GM19025 (cell line): ENCODE data around the gene ART3.

Source experiments
- ATAC-seq: cut with Tn5 transposase; IDR thresholded peaks from one replicate; pipeline ENCODE4 v1.9.1; 2021; ENCODE audit warnings: mild to moderate bottlenecking, low read depth, moderate library complexity; ENCODE audit not compliant: unreplicated experiment

The ART3 gene

DNA sequence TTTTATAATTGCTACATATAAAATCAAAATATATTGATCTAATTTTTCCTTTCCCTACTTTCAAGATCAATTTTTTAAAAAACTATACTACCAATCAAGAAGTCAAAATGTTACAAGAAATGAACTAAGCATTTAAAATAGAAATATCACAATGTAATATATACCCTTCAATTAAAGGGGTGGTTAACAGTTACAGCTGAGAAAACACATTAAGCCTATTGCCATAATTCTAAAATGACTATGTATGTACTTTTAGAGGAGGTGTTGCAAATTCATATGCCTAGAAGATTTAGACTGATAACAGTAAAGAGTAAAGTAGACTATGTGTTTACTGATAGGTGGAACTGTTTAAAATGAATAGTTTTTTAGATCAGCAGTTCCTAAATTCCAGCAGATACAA lies 70.0 kb downstream of the ART3 start:
- ATAC-seq, result no peak

DNA sequence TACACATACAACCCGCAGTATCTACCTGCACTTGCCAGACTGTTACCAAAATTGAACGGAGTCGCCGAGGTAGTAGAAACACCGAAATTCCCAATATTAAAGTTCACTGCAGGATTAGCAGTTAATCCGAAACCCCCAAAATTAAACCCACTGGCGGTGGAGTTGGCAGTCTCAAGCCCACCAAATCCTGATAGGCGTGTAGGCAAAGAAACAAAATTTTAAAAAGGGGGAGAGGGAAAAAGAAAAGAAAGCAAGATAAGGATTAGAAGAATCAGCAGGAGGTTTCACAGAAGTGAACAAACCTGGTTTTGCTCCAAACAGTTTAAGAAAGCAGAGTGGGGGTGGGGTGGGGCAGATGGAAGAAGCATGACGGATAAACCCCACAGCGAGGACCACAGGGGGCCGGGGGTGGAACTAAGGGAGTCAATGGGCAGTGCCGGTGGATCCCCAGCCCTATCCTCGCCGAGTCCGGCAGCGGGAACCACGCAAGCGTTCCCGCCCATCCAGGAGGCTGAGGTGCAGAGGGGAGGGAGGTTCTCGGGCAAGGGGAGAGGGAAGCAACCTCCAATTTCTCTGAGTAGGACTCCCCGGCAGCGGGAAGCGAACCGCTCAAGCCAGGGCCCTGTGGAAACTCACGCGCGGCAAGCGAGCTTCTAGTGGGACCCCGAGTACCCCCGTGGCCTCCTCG lies 73.1 kb downstream of the ART3 start:
- ATAC-seq, result peak; percentile 12

DNA sequence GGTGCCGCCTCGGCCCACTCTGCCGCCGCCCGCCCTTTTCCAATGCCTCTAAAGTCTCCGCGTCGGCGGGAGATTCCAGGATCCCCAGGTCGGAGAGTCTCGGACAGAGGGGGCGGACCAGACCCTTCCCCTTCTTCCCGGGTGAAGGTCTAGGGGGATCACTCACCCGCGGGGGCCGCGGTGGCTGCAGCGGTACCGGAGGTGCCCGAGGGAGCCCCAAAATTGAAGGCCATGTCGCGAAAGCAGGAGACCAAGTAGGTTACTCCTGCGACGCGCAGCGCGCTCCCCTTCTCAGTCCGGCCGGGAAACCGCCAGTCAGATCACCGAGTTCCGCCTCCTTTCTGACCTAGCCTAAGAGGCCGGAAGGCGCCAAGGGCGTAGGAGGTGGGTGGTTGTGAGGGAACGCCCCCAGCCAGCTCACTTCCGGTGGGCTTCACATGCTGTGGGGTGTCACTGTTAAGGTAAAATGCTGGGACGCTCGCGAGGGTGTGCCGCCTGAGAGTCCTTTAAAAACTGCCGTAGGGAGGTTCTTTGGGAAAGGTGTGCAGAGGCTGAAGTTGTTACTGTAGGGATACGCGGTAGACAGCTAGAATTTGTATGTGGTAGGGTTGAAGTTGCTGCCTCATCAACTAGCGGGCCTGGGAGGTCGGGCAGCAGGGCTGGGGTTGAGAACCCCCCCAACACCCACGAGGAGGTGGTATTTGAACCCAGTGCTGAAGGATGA lies 73.8 kb downstream of the ART3 start, which contains the start of gene NUP54:
NUP54 (minus strand) TSS at position 256 of the 724 bp plus-strand sequence; CDS start at position 233, 23 bp downstream.
- ATAC-seq, result peak; percentile 99

DNA sequence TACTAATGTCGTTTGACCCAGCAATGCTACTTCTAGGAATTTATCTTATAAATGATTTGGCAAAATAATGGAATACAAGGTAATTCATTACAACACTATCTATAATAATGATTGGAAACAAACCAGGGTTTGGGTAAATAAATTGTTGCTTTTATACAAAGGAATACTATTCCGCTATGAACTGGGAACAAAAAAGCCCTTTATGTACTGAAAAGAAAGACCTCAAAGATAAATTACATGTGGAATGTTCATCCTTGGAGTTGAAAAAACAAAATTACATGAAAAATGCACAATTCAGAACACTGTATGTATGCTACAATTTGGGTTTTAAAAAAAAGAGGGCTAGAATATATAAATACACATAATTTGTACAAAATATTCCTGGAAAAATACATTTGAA lies 78.8 kb downstream of the ART3 start:
- no peak for ATAC-seq

DNA sequence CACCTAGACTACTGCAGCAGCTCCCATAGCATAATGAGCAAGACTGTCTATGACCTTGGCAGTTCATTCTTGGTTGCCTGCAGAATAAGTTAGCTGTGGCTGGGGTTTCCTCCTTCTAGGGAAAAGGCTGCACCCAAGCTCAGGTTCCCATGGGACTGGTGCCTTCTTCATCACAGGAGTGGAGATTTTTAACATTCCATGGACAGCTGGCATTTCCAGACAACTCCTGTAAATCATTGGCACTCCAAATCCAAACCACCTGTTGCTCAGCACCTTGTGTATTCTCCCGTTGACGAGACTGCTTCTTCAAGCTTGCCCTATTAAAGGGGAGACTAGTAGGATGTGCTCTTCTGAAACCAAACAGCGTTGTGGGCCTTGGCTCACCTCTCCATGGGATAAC lies 81.5 kb downstream of the ART3 start:
- ATAC-seq, result no peak

DNA sequence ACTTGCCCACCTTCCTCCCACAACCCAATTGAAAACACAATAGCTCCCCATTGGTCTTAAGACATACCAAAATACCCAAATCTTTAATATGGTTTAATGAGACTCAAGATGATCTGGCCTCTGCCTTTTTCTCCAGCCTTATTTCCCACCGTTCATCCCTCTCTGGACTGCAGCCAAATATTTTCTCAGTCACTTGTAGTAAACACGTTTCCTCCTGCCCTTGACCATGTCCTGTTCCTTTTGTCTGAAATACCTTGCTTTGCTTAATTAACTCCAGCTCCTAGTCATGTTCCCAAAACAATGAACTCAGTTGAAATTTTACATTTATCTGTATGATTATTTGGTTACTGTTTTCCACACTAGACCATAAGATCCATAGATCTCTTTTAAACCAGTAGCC lies 82.1 kb downstream of the ART3 start:
- ATAC-seq, result no peak

DNA sequence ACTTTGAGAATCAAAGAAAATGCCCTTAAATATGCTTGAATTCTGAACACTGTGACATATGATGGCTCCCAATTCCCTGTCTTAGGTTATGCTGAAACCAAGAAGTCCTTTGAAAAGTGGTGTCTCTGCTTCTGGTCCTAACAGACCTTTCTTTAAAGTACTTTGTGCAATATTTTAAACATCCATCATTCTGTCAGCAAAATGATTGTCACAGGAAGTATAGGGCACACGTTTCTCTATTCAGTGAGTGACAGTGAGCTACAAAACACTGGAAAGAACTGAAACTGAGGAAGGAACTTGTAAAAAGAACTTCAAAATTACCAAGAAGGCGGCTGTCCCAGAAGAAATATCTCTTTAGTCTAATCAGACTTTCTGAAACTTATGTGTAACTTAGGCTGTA lies 85.8 kb downstream of the ART3 start:
- no peak for ATAC-seq
